HepG2 (cell line): ENCODE data around the gene PIAS1. TPM values are rescaled to one million over a fixed set of nuclear protein-coding genes. Genes with fewer than 3 reads are reported as not detected.

ENCODE experiments used
- BRD4 ChIP-seq: sonication (generic); formaldehyde crosslinking; IDR thresholded peaks from 2 replicates; pipeline ENCODE4 v1.4.0; 2020; ENCODE audit warnings: missing genetic modification reagents
- CENPX ChIP-seq: sonication (generic); formaldehyde crosslinking; IDR thresholded peaks from 2 replicates; pipeline ENCODE4 v1.9.0; 2021; ENCODE audit warnings: mild to moderate bottlenecking, missing genetic modification reagents, moderate library complexity
- CHD2 ChIP-seq: IDR thresholded peaks from 2 replicates; pipeline ENCODE4 v1.6.1; 2011; ENCODE audit warnings: low read depth, low read length, improper control_type of control experiment
- E2F5 ChIP-seq: sonication (generic); formaldehyde crosslinking; conservative IDR thresholded peaks from 2 replicates; pipeline ENCODE4 v1.4.0; 2020; ENCODE audit warnings: missing genetic modification reagents
- KAT2B ChIP-seq: fragments of 150-350 bp; IDR thresholded peaks from 2 replicates; pipeline ENCODE4 v1.6.1; 2014; ENCODE audit warnings: low read depth, low read length, borderline replicate concordance
- KLF13 ChIP-seq: sonication (generic); formaldehyde crosslinking; IDR thresholded peaks from 2 replicates; pipeline ENCODE4 v1.4.0; 2020; ENCODE audit warnings: mild to moderate bottlenecking, missing genetic modification reagents
- MTERF4 ChIP-seq: sonication (generic); formaldehyde crosslinking; IDR thresholded peaks from 2 replicates; pipeline ENCODE4 v1.8.0; 2023; ENCODE audit warnings: mild to moderate bottlenecking, missing genetic modification reagents
- RFXAP ChIP-seq: sonication (generic); formaldehyde crosslinking; IDR thresholded peaks from 2 replicates; pipeline ENCODE4 v1.4.0; 2020; ENCODE audit warnings: missing genetic modification reagents, borderline replicate concordance
- SIN3A ChIP-seq: IDR thresholded peaks from 2 replicates; pipeline ENCODE4 v1.6.1; 2011; ENCODE audit warnings: low read depth, mild to moderate bottlenecking, control low read depth, low read length, borderline replicate concordance
- XRCC5 ChIP-seq: fragments of 200-400 bp; formaldehyde crosslinking; optimal IDR thresholded peaks from 2 replicates; pipeline ENCODE3; 2017; ENCODE audit warnings: mild to moderate bottlenecking, low read length
- YEATS4 ChIP-seq: sonication (generic); formaldehyde crosslinking; IDR thresholded peaks from 2 replicates; pipeline ENCODE4 v1.4.0; 2020; ENCODE audit warnings: missing genetic modification reagents, borderline replicate concordance
- ZNF44 ChIP-seq: sonication (generic); formaldehyde crosslinking; IDR thresholded peaks from 2 replicates; pipeline ENCODE4 v1.5.1; 2020; ENCODE audit warnings: mild to moderate bottlenecking, missing genetic modification reagents
- ZNF607 ChIP-seq: sonication (generic); formaldehyde crosslinking; IDR thresholded peaks from 2 replicates; pipeline ENCODE4 v1.5.1; 2020; ENCODE audit warnings: missing genetic modification reagents, mild to moderate bottlenecking, borderline replicate concordance
- polyA plus RNA-seq, 8 experiments: library from polyadenylated mRNA; depleted of rRNA in 3 of 8; stranded (reverse) in 7 of 8; unstranded in 1 of 8; fragments of >200 nt; fragmentation: Illumina TruSeq in 4 of 8; extraction: Trizol in 4 of 8; gene quantifications; 2 replicates each; pipeline versions ENCODE4 v1.2.1 to v1.2.3, GENCODE V29; 2011 to 2016; ENCODE audit warnings: low read depth in 4 of 8, missing spikeins in 1 of 8, mixed read lengths in 1 of 8; ENCODE audit not compliant: insufficient read depth in 1 of 8
- total RNA-seq, 5 experiments: library from RNA; depleted of rRNA; stranded (reverse); fragments of >200 nt; fragmentation: Illumina TruSeq; extraction: Trizol; gene quantifications; 2 replicates each; pipeline ENCODE4 v1.2.3, GENCODE V29; 2016; ENCODE audit warnings: low read depth in 1 of 5
- TF ChIP-seq, protein P1 (sequence below): sonication (generic); formaldehyde crosslinking; IDR thresholded peaks from 2 replicates; pipeline ENCODE4 v1.4.0; 2020; ENCODE audit warnings: mild to moderate bottlenecking, missing genetic modification reagents
- TF ChIP-seq, protein P2 (sequence below): IDR thresholded peaks from 2 replicates; pipeline ENCODE4 v1.6.1; 2012; ENCODE audit warnings: low read depth, low read length, improper control_type of control experiment

The PIAS1 gene
- total and polyA plus RNA-seq, 2 of the 13 experiments (the other 11 are each of a cell fraction or from before 2014, with no cell fraction given) = 20.7 to 33.7 TPM

DNA sequence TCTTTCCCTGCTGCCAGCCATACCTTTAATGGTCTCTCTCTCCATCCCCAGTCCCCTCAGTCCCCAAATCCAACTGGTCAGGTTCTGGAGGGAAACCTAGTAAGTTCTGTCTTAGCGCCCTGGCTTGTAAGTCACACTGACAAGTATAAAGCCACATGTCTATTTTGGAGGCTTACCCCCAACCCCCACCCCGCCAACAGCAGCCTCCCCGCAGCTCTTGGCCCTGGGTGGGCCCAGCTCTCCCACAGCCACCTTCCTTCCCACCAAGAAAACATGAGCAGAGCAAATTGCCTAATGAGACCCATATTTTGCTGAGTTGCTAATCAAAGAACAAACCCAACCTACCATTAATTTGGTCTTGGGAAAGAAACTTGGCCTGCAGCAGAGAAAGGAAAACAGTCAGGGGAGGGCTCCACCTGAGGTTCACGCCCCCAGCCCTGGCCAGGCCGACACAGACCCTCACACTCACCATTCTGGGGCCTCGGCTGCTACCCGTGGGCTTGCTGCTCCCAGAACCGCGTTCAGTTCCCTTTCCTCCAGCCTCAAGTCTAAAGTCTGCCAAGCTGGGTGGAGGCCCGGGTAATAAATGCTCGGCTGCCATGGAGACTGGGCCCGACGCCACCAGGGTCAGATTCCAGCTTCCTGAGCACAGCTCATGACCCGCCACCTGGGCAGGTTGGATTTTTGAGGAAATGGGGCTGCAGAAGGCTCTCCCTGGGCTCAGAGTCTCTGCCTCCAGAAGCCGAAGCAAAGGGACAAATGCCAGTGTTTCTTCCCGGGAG lies 150.9 kb downstream of the PIAS1 start, which contains the start of gene CALML4 (continued):
- TF ChIP-seq, protein P1, sequence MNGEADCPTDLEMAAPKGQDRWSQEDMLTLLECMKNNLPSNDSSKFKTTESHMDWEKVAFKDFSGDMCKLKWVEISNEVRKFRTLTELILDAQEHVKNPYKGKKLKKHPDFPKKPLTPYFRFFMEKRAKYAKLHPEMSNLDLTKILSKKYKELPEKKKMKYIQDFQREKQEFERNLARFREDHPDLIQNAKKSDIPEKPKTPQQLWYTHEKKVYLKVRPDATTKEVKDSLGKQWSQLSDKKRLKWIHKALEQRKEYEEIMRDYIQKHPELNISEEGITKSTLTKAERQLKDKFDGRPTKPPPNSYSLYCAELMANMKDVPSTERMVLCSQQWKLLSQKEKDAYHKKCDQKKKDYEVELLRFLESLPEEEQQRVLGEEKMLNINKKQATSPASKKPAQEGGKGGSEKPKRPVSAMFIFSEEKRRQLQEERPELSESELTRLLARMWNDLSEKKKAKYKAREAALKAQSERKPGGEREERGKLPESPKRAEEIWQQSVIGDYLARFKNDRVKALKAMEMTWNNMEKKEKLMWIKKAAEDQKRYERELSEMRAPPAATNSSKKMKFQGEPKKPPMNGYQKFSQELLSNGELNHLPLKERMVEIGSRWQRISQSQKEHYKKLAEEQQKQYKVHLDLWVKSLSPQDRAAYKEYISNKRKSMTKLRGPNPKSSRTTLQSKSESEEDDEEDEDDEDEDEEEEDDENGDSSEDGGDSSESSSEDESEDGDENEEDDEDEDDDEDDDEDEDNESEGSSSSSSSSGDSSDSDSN (CRISPR knock-in tag) = peak; percentile 26; the same call in 1 of the 2 replicates
- TF ChIP-seq, protein P2, sequence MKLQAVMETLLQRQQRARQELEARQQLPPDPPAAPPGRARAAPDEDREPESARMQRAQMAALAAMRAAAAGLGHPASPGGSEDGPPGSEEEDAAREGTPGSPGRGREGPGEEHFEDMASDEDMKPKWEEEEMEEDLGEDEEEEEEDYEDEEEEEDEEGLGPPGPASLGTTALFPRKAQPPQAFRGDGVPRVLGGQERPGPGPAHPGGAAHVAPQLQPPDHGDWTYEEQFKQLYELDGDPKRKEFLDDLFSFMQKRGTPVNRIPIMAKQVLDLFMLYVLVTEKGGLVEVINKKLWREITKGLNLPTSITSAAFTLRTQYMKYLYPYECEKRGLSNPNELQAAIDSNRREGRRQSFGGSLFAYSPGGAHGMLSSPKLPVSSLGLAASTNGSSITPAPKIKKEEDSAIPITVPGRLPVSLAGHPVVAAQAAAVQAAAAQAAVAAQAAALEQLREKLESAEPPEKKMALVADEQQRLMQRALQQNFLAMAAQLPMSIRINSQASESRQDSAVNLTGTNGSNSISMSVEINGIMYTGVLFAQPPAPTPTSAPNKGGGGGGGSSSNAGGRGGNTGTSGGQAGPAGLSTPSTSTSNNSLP = no peak
- TF ChIP-seq MTERF4 (CRISPR knock-in tag) = no peak
- no peak for TF ChIP-seq XRCC5
- no peak for TF ChIP-seq E2F5 (CRISPR knock-in tag)
- TF ChIP-seq ZNF607 (CRISPR knock-in tag) = no peak
- TF ChIP-seq RFXAP (CRISPR knock-in tag) = no peak
- no peak for TF ChIP-seq KLF13
- no peak for TF ChIP-seq ZNF44 (CRISPR knock-in tag)
- TF ChIP-seq SIN3A = no peak
- TF ChIP-seq KAT2B = no peak
- 0 out of 2 replicates have a peak, but pooled peaks have one; percentile 36 for TF ChIP-seq YEATS4
- TF ChIP-seq CENPX (CRISPR knock-in tag) = no peak
- TF ChIP-seq BRD4 (CRISPR knock-in tag) = no peak
- no peak for TF ChIP-seq CHD2
